Heart left ventricle (tissue), 13 donors: Measurements from ENCODE around the gene CCDC60.

Experiments
- POLR2A ChIP-seq, 2 donors: fragments of 450-650 bp; IDR thresholded peaks; one replicate each; pipeline ENCODE4 v1.6.1; 2017; ENCODE audit warnings: antibody characterized with exemption in 2 of 2, mild to moderate bottlenecking in 2 of 2, moderate library complexity in 2 of 2
- TF ChIP-seq, protein P1 (sequence below), 12 donors: fragments of 200-600 bp; sonication (generic) in 4 of 12; IDR thresholded peaks; one replicate each; pipeline versions ENCODE4 v1.5.0 to v1.8.0; 2018 to 2022; ENCODE audit warnings: antibody characterized with exemption in 12 of 12, mild to moderate bottlenecking in 5 of 12
- donor health status: ischemic (EF 13 %, LVEDD 7.1; RV severe dilation, severe dysfunction).
- donor health status: DM: no; HTN: yes; CAD: no.
- donor health status: DM: no; HTN: no; CAD: no.
- donor health status: ischemic (EF 25% LVEDD 6.9; RV normal size, moderate dysfunction).
- donor health status: ischemic (EF 25% LVEDD 5.7; RV mildly dilated, moderate dysfunction).
- donor health status: ischemic (EF 35%, LVEDD 5.7; RV mildly dilated, moderate dysfunction).
- donor health status: nonischemic (EF 11% LVEDD 7.7; RV severe dilation, severe dysfunction).
- donor health status: DM: yes; HTN: yes; CAD: no.
- donor health status: PGD.
- donor health status: ischemic (EF 29% LVEDD 5.4; RV normal size, mild dysfunction).
- donor health status: nonischemic (EF 23%, LVEDD 6.1; RV moderate dilation, normal function).

DNA sequence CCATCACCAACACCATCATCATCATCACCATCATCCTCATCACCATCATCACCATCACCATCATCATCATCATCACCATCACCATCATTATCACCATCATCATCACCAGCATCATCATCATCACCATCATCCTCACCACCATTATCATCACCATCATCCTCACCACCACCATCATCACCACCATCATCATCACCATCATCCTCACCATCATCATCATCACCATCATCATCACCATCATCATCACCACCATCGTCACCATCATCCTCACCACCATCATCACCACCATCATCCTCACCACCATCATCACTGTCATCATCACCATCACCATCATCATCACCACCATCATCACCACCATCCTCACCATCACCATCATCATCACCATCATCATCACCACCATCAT, 146.0 kb downstream of the CCDC60 start:
- TF ChIP-seq, protein P1, sequence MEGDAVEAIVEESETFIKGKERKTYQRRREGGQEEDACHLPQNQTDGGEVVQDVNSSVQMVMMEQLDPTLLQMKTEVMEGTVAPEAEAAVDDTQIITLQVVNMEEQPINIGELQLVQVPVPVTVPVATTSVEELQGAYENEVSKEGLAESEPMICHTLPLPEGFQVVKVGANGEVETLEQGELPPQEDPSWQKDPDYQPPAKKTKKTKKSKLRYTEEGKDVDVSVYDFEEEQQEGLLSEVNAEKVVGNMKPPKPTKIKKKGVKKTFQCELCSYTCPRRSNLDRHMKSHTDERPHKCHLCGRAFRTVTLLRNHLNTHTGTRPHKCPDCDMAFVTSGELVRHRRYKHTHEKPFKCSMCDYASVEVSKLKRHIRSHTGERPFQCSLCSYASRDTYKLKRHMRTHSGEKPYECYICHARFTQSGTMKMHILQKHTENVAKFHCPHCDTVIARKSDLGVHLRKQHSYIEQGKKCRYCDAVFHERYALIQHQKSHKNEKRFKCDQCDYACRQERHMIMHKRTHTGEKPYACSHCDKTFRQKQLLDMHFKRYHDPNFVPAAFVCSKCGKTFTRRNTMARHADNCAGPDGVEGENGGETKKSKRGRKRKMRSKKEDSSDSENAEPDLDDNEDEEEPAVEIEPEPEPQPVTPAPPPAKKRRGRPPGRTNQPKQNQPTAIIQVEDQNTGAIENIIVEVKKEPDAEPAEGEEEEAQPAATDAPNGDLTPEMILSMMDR (IDR thresholded peaks at IDR 0.05): no peak
- no peak for TF ChIP-seq POLR2A (IDR thresholded peaks at IDR 0.05)
